HepG2 (cell line): ENCODE results near the gene COPZ1. TPM values are rescaled to one million over a fixed set of nuclear protein-coding genes. Genes with fewer than 3 reads are reported as not detected.

Source experiments
- CBX2 ChIP-seq, 2 experiments: fragments of 200-600 bp in 1 of 2; sonication (generic); formaldehyde crosslinking in 1 of 2; IDR thresholded peaks; 2 replicates each; pipeline versions ENCODE4 v1.7.0 to v1.8.1; 2018 to 2022; ENCODE audit warnings: low read depth in 2 of 2, low read length in 1 of 2, mild to moderate bottlenecking in 1 of 2, missing genetic modification reagents in 1 of 2
- FOXP1 ChIP-seq, 2 experiments: fragments of 450-650 bp in 1 of 2; IDR thresholded peaks; 2 replicates each; pipeline ENCODE4 v1.6.1; 2017 to 2018; ENCODE audit warnings: antibody characterized with exemption in 1 of 2
- HOXA9 ChIP-seq: sonication (generic); formaldehyde crosslinking; IDR thresholded peaks from 2 replicates; pipeline ENCODE4 v1.8.1; 2022; ENCODE audit warnings: missing genetic modification reagents, mild to moderate bottlenecking, moderate library complexity, borderline replicate concordance
- IKZF5 ChIP-seq: IDR thresholded peaks from 2 replicates; pipeline ENCODE4 v1.6.1; 2018; ENCODE audit warnings: missing genetic modification reagents, mild to moderate bottlenecking, missing compliant biosample characterization
- KLF11 ChIP-seq: IDR thresholded peaks from 2 replicates; pipeline ENCODE4 v1.6.1; 2016; ENCODE audit warnings: missing compliant biosample characterization
- NFIB ChIP-seq: sonication (generic); formaldehyde crosslinking; IDR thresholded peaks from 2 replicates; pipeline ENCODE4 v1.9.0; 2021; ENCODE audit warnings: missing genetic modification reagents, mild to moderate bottlenecking, borderline replicate concordance
- ONECUT2 ChIP-seq: sonication (generic); formaldehyde crosslinking; IDR thresholded peaks from 2 replicates; pipeline ENCODE4 v1.4.0; 2020; ENCODE audit warnings: missing genetic modification reagents
- PHF20 ChIP-seq: sonication (generic); formaldehyde crosslinking; IDR thresholded peaks from 2 replicates; pipeline ENCODE4 v1.5.0; 2020; ENCODE audit warnings: mild to moderate bottlenecking, missing genetic modification reagents
- PREB ChIP-seq: sonication (generic); formaldehyde crosslinking; IDR thresholded peaks from 2 replicates; pipeline ENCODE4 v1.4.0; 2020; ENCODE audit warnings: missing genetic modification reagents
- RBAK ChIP-seq: sonication (generic); formaldehyde crosslinking; IDR thresholded peaks from 2 replicates; pipeline ENCODE4 v1.5.1; 2020; ENCODE audit warnings: mild to moderate bottlenecking, missing genetic modification reagents
- U2AF1 ChIP-seq: fragments of 200-400 bp; formaldehyde crosslinking; optimal IDR thresholded peaks from 2 replicates; pipeline ENCODE3; 2017; ENCODE audit warnings: mild to moderate bottlenecking, low read depth, low read length
- ZHX1 ChIP-seq: sonication (generic); formaldehyde crosslinking; IDR thresholded peaks from 2 replicates; pipeline ENCODE4 v1.8.1; 2022; ENCODE audit warnings: low read depth, mild to moderate bottlenecking, missing genetic modification reagents
- ZNF205 ChIP-seq: IDR thresholded peaks from 2 replicates; pipeline ENCODE4 v1.6.1; 2018; ENCODE audit warnings: missing biosample characterization, missing genetic modification reagents
- ZNF549 ChIP-seq: sonication (generic); formaldehyde crosslinking; IDR thresholded peaks from 2 replicates; pipeline ENCODE4 v1.5.0; 2020; ENCODE audit warnings: missing genetic modification reagents
- ZNF574 ChIP-seq: sonication (generic); formaldehyde crosslinking; IDR thresholded peaks from 2 replicates; pipeline ENCODE4 v1.4.0; 2020; ENCODE audit warnings: missing genetic modification reagents
- ZNF576 ChIP-seq: sonication (generic); formaldehyde crosslinking; IDR thresholded peaks from 2 replicates; pipeline ENCODE4 v1.4.0; 2020; ENCODE audit warnings: mild to moderate bottlenecking, missing genetic modification reagents
- ZNF749 ChIP-seq: sonication (generic); formaldehyde crosslinking; IDR thresholded peaks from 2 replicates; pipeline ENCODE4 v1.8.0; 2022; ENCODE audit warnings: mild to moderate bottlenecking, missing genetic modification reagents, moderate library complexity, borderline replicate concordance
- ZNF777 ChIP-seq: sonication (generic); formaldehyde crosslinking; IDR thresholded peaks from 2 replicates; pipeline ENCODE4 v1.4.0; 2020; ENCODE audit warnings: missing genetic modification reagents
- polyA plus RNA-seq, 8 experiments: library from polyadenylated mRNA; depleted of rRNA in 3 of 8; stranded (reverse) in 7 of 8; unstranded in 1 of 8; fragments of >200 nt; fragmentation: Illumina TruSeq in 4 of 8; extraction: Trizol in 4 of 8; gene quantifications; 2 replicates each; pipeline versions ENCODE4 v1.2.1 to v1.2.3, GENCODE V29; 2011 to 2016; ENCODE audit warnings: low read depth in 4 of 8, missing spikeins in 1 of 8, mixed read lengths in 1 of 8; ENCODE audit not compliant: insufficient read depth in 1 of 8
- total RNA-seq, 5 experiments: library from RNA; depleted of rRNA; stranded (reverse); fragments of >200 nt; fragmentation: Illumina TruSeq; extraction: Trizol; gene quantifications; 2 replicates each; pipeline ENCODE4 v1.2.3, GENCODE V29; 2016; ENCODE audit warnings: low read depth in 1 of 5

COPZ1 gene
- total and polyA plus RNA-seq, 2 of the 13 experiments (the other 11 are each of a cell fraction or from before 2014, with no cell fraction given) = 125 to 184 TPM

GRCh38 chr12:54294152-54294952 is 30.6 kb upstream of the COPZ1 start (continued):
- TF ChIP-seq ONECUT2 (CRISPR knock-in tag) (no peak), RBAK (no peak), NFIB (CRISPR knock-in tag) (no peak), PHF20 (CRISPR knock-in tag) (no peak), ZHX1 (no peak), ZNF749 (CRISPR knock-in tag) (no peak), ZNF205 (CRISPR knock-in tag) (0 out of 2 replicates have a peak, but pooled peaks have one; percentile 54), PREB (CRISPR knock-in tag) (no peak), ZNF549 (CRISPR knock-in tag) (no peak), IKZF5 (CRISPR knock-in tag) (peak; percentile 63), CBX2 (IDR thresholded peaks at IDR 0.05; ENCODE audit: low read depth, low read length) (no peak), CBX2 (CRISPR knock-in tag; IDR thresholded peaks at IDR 0.05; ENCODE audit: low read depth) (no peak), ZNF576 (CRISPR knock-in tag) (no peak), U2AF1 (no peak), ZNF777 (CRISPR knock-in tag) (no peak), HOXA9 (CRISPR knock-in tag) (no peak), KLF11 (CRISPR knock-in tag) (no peak), FOXP1 (IDR thresholded peaks at IDR 0.05) (no peak), FOXP1 (CRISPR knock-in tag; IDR thresholded peaks at IDR 0.05) (no peak), ZNF574 (CRISPR knock-in tag) (peak; percentile 28; the same call in 1 of the 2 replicates)
